ENCODE data around the gene GREM2. TPM values are rescaled to one million over a fixed set of nuclear protein-coding genes. Genes with fewer than 3 reads are reported as not detected.

The GREM2 gene
- polyA plus RNA-seq, 2 of the 4 experiments (the other 2 are of a cell fraction): 0.13 to 0.59 TPM

DNA sequence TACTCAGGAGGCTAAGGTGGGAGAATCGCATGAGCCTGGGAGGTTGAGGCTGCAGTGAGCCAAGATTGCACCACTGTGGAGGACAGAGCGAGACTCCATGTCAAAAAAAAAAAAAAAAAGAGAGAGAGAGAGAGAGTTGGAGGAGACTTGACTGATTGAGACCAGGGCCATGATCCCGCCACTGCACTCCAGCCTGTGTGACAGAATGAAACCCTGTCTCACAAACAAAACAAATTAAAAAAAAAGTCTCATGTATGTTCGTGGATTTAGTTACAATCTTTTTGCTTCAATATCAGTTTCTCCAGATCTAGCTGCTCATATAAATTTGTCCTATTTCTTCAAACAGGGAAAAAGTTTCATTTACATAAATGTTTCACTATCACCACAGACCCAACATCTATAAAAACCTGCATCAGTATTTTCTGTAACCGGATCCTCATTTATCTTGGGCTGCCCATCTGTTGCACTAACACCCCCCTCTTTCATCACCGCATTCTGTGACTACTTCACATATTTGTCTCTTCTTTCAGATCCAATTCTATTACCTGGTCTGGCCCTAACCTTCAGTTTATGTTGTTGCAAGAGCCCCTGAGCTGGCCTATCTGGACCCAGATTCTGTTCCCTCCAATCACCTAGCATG, 127.0 kb downstream of the GREM2 start (continued):
- TF ChIP-seq REST (IDR thresholded peaks at IDR 0.05) (no peak), NFE2L2 (conservative IDR thresholded peaks at IDR 0.05; ENCODE audit: low read length) (no peak)

DNA sequence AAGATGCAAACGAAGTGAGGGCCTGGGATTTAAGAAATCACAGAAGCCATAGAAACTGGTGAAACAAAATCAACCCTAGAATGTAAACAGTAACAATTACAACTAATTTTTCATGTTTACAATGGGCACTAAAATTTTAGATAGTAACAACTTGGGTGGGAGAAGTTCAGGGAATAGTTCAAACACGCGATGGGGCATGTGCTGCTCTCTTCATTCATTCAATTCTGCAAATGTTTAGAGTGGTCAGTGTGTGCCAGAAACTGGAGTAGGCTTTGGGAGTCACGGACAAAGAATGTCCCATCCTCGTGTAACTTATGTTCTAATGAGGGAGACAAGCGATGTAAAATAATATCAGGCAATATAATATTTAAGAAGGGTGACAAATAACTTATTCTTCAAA, 133.4 kb downstream of the GREM2 start:
- 73% methylated on average over 6 of the region's 6 CpGs for WGBS (ENCODE audit: missing lambda C conversion rate)
- FAIRE-seq: no peak

More for the DNA sequence above, 133.4 kb downstream of the GREM2 start:
- H3K27ac ChIP-seq: no peak overlapping the region
- H3K4me1 ChIP-seq: peaks cover 8% of the 10 kb centered on the region; the same call in 2 of the 3 replicates
- H3K4me3 ChIP-seq: no peak overlapping the region
- H3K9me3 ChIP-seq: no peaks in the 10 kb centered on the region
- TF ChIP-seq RCOR1 (IDR thresholded peaks at IDR 0.05; ENCODE audit: low read depth, low read length) (no peak), ZNF302 (CRISPR knock-in tag; IDR thresholded peaks at IDR 0.05) (no peak), CBX2 (IDR thresholded peaks at IDR 0.05; ENCODE audit: borderline replicate concordance, low read depth) (no peak), BHLHE40 (IDR thresholded peaks at IDR 0.05; ENCODE audit: low read depth, low read length) (no peak), RFX5 (IDR thresholded peaks at IDR 0.05) (no peak), FOXS1 (CRISPR knock-in tag; IDR thresholded peaks at IDR 0.05) (no peak), ESRRA (IDR thresholded peaks at IDR 0.05; ENCODE audit: borderline replicate concordance, low read length) (no peak), ZC3H11A (IDR thresholded peaks at IDR 0.05) (no peak), EP300 (IDR thresholded peaks at IDR 0.05) (no peak), EHF (CRISPR knock-in tag; IDR thresholded peaks at IDR 0.05) (no peak), HEYL (CRISPR knock-in tag; IDR thresholded peaks at IDR 0.05) (no peak), PHF8 (IDR thresholded peaks at IDR 0.05; ENCODE audit: borderline replicate concordance, low read depth) (no peak), FOSL2 (IDR thresholded peaks at IDR 0.05) (no peak), FOSL2 (CRISPR knock-in tag; IDR thresholded peaks at IDR 0.05) (no peak), CHD2 (IDR thresholded peaks at IDR 0.05; ENCODE audit: low read length, partially characterized antibody) (no peak)
- TF ChIP-seq, protein P1, sequence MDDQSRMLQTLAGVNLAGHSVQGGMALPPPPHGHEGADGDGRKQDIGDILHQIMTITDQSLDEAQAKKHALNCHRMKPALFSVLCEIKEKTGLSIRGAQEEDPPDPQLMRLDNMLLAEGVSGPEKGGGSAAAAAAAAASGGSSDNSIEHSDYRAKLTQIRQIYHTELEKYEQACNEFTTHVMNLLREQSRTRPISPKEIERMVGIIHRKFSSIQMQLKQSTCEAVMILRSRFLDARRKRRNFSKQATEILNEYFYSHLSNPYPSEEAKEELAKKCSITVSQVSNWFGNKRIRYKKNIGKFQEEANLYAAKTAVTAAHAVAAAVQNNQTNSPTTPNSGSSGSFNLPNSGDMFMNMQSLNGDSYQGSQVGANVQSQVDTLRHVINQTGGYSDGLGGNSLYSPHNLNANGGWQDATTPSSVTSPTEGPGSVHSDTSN (IDR thresholded peaks at IDR 0.05): no peak
- TF ChIP-seq, protein P2, sequence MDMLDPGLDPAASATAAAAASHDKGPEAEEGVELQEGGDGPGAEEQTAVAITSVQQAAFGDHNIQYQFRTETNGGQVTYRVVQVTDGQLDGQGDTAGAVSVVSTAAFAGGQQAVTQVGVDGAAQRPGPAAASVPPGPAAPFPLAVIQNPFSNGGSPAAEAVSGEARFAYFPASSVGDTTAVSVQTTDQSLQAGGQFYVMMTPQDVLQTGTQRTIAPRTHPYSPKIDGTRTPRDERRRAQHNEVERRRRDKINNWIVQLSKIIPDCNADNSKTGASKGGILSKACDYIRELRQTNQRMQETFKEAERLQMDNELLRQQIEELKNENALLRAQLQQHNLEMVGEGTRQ (IDR thresholded peaks at IDR 0.05): no peak
- TF ChIP-seq, protein P3, sequence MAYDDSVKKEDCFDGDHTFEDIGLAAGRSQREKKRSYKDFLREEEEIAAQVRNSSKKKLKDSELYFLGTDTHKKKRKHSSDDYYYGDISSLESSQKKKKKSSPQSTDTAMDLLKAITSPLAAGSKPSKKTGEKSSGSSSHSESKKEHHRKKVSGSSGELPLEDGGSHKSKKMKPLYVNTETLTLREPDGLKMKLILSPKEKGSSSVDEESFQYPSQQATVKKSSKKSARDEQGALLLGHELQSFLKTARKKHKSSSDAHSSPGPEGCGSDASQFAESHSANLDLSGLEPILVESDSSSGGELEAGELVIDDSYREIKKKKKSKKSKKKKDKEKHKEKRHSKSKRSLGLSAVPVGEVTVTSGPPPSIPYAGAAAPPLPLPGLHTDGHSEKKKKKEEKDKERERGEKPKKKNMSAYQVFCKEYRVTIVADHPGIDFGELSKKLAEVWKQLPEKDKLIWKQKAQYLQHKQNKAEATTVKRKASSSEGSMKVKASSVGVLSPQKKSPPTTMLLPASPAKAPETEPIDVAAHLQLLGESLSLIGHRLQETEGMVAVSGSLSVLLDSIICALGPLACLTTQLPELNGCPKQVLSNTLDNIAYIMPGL (CRISPR knock-in tag; IDR thresholded peaks at IDR 0.05; ENCODE audit: borderline replicate concordance): no peak
- TF ChIP-seq, protein P4, sequence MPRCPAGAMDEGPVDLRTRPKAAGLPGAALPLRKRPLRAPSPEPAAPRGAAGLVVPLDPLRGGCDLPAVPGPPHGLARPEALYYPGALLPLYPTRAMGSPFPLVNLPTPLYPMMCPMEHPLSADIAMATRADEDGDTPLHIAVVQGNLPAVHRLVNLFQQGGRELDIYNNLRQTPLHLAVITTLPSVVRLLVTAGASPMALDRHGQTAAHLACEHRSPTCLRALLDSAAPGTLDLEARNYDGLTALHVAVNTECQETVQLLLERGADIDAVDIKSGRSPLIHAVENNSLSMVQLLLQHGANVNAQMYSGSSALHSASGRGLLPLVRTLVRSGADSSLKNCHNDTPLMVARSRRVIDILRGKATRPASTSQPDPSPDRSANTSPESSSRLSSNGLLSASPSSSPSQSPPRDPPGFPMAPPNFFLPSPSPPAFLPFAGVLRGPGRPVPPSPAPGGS (IDR thresholded peaks at IDR 0.05): no peak
- POLR2A ChIA-PET: no interaction called here
- no peak for ATAC-seq
- CTCF ChIA-PET: no interaction called here
- no peak for DNase-seq (ENCODE audit: low read depth in 1 of 2, low spot score in 1 of 2)
- H3K4me2 ChIP-seq: no peak overlapping the region

Data from A549 (cell line).